Suprapubic skin (tissue), 3 donors: ENCODE measurements around the gene P2RX6.

ENCODE experiments used
- CTCF ChIP-seq, 2 donors: fragments of 200-600 bp in 1 of 2; fragments of 450-650 bp in 1 of 2; sonication (generic) in 1 of 2; IDR thresholded peaks; one replicate each; pipeline ENCODE4 v1.5.1; 2016 to 2019; ENCODE audit warnings: antibody characterized with exemption in 2 of 2, mild to moderate bottlenecking in 1 of 2, moderate library complexity in 1 of 2
- POLR2AphosphoS5 ChIP-seq, 3 donors: sonication (generic); formaldehyde crosslinking; IDR thresholded peaks; one replicate each; pipeline ENCODE4 v1.6.1; 2017; ENCODE audit warnings: antibody characterized with exemption in 3 of 3

DNA sequence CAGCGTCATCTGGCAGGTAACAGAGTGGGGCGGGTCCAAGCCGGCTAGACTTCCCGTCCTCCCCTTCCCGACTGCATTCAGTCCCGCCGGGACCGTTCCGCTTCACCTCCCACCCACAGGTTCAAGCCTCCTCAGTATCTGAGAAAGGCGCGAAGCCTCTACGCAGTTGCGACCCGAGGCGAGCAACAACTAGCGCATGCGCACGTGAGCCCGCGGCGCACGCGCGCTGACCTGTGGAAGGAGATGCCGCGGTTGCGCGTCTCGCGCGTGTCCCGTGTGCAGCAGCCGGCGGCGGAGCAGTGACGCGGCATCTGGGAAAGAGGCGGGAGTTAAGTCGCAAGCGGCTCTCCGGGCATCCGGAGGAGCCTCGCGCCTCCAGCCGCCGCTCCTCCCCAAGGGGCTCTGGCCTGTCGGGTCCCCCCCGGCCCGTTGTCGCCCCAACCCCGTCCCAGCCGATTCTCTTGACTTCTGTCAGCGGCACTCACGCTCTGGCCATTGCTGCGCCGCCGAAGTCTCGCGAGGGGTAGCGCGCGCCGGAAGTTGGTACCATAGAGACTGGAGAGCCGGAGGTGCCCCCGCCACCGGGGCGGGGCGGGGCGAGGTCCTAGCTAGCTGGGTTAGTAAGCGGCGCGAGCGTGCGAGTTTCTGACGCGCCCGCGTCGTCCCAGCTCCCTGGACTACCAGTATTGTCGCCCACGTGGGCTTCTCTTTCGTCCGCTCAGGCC lies 13.2 kb upstream of the P2RX6 start, which contains the start of gene THAP7:
- TF ChIP-seq CTCF (IDR thresholded peaks at IDR 0.05) (no peak), POLR2AphosphoS5 (IDR thresholded peaks at IDR 0.05) (peak; percentile 15 to 81 (median 18))
